ENCODE measurements around the gene ACD.

Gene ACD

DNA sequence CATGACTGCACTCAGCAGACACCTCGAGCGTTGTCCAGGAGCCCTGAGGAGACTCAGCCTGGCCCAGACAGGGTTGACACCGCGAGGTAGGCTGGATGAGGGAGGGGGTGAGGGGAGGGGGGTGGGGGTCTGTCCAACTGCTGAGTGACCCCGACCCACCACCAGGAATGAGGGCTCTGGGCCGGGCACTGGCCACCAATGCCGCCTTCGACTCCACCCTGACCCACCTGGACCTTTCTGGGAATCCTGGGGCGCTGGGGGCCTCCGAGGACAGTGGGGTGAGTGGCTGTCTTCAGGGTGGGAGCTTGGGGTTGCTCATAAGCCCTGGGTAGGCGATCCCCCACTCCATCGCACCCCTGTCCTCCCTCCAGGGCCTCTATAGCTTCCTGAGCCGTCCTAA is 12.4 kb downstream of the ACD start:
- DNase-seq (ENCODE audit: low read depth), result no peak

DNA sequence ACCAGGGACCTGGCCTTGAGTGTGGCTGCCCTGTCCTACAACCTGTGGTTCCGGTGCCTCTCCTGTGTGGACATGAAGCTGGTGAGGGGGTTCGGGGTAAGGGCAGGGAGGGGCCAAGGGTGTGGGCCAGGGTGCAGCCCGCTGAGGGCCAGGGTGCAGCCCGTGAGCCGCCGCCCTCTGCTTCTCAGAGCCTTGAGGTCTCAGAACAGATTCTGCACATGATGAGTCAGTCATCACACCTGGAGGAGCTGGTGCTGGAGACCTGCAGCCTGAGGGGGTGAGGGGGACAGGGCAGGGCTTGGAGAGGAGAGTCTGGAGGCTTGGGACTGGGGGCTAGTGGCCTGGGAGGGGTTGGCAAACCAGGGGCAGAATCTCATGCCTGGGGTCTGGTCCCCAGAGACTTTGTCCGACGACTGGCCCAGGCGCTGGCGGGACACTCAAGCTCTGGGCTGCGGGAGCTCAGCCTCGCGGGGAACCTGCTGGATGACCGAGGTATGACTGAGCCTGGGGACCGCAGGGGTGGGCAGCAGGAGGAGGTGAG is 12.9 kb downstream of the ACD start:
- DNase-seq (ENCODE audit: low read depth), result no peak

DNA sequence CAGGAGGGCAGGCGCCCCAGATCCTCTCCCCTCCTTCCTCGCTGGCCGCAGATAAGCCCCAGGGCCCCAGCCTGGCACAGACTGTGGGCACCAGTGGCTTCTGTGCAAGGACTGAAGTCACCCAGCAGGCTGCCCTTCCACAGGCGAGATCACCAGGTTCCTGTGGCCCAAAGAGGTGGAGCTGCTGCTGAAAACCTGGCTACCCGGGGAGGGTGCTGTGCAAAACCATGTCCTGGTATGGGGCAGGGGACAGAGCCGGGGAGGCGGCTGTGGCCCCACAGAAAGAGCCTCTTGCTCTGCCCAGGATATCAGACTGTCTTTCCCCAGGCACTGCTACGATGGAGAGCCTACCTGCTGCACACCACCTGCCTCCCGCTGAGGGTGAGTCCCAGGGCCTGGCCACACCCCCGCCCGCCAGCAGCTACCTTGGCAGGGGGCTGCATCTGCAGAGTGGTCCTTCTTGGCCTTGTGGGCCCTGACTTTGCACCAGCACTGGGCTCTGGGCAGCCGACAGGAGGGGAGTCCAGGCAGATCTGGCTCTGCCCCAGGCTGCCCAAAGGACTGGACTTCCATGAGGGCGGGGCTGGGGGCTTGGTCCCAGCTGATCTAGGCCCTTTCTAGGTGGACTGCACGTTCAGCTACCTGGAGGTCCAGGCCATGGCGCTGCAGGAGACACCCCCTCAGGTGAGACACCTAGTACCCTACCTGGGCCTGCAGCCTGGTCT is 14.5 kb downstream of the ACD start:
- no peak for DNase-seq (ENCODE audit: low read depth)

DNA sequence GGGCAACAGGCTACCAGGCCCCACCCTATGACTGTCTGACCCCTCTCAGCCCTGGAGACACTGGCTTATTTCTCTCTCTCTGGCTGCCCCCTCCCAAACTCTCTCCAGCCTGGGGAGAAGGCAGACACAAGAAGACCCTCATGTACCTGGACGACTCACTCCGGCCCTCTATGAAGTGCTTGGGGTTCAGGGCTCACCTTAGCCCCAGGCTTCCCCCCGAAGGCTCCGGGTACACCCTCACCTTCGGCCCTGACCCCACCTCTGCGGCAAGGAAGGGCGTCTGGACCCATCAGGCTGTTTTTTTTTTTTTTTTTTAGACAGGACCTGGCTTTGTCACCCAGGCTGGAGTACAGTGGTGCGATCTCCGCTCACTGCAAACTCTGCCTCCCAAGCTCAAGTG is 16.0 kb downstream of the ACD start:
- no peak for DNase-seq (ENCODE audit: low read depth)

DNA sequence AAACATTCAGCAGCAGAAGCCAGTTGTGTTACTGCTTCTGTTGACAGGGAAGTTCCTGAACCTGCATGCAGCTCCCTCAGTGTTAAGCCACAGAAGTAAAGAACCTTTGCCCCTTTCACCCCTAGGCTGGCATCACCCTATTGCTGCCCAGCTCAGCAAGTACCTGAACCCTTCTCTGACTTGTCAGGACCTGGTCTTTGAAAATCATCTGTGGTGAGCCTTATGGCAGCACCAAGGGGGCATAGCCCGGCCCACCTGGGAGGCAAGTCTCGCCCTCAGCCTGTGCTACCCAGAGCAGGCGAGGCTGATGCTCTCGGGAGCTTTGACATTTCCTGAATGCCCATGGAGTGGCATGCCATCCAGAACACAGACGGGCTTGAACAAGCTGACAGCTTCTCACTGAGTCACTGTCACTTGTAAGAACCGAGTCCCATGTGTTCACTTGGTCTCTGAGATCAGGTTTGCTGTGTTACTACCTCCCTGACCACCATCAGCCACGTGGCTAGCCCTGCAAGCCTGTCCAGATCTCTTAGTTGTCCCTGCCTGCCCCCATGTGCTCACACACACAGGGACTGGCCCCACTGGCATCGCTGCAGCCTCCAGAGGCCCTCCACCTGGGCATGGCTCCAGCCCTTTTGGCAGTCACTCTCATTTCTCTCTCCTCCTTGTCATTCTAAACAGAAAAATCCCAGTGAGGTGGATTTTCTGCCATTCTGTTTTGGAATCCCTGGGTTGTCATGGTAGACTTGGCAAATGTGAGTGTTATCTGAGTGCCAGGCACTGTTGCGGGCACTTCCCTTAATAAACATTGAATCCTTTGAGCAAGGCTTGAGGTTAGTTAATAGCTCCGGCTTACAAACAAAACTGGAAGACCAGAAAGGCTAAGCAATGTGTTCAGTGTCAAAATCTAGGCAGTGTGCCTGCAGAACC is 18.0 kb downstream of the ACD start:
- peak; percentile 78 for DNase-seq (ENCODE audit: low read depth)

DNA sequence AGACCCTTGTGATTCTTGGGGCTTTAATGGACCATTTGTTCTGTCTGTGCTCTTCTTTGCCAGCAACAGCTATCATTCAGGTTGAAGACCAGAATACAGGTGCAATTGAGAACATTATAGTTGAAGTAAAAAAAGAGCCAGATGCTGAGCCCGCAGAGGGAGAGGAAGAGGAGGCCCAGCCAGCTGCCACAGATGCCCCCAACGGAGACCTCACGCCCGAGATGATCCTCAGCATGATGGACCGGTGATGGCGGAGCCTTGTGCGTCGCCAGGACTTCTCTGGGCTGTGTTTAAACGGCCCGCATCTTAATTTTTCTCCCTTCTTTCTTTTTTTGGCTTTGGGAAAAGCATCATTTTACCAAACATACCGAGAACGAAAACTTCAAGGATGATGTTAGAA is 22.4 kb downstream of the ACD start:
- DNase-seq (ENCODE audit: low read depth), result no peak

DNA sequence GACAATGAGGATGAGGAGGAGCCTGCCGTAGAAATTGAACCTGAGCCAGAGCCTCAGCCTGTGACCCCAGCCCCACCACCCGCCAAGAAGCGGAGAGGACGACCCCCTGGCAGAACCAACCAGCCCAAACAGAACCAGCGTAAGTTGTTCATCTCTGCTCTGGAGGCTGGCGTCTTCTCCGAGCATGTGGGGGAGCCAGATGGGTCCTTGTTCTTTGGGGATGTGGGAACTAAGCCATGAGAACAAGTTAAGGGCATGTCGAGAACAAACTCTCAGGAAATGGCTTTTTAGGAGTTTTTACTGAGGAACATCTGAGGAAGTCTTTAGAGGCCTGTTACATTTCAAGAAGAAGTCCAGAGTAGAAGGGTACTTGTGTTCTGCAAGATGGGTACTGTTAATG is 23.3 kb downstream of the ACD start:
- DNase-seq (ENCODE audit: low read depth), result no peak

DNA sequence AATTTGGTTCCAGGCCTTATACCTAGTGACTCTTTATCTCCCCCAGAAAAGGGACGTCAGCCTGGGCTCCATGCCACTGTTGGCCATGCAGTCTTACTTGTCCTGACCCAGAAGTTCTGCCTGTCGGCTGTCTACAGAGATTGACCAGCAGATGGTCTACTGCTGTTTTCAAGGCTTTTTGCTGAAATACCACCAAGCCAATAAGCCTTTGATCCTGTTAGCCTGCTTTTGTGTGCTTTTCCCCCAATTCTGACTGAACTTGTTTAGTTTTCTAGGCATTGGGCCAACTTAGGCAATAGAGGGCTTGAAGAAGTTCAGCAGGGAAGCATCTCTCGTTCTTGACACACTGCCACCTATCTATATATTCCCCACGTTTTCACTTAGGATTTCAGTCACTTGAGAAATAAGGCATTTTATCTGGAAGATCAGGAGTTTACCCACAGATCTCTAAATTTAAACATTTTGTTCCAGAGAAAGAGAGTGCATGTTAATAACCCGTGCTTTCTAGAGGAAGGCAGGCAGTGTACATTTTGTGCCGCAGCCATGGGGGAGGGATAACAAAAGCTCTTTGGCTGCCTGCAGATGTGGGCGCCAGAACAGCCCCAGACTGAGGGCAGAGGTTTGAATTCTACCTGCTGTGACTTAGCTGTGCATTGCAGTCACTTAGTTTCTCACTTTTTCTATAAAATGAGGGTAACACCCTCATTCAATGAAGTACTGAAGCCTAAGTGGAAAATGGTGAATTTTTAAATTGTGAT is 27.5 kb downstream of the ACD start:
- DNase-seq (ENCODE audit: low read depth), result peak; percentile 52

DNA sequence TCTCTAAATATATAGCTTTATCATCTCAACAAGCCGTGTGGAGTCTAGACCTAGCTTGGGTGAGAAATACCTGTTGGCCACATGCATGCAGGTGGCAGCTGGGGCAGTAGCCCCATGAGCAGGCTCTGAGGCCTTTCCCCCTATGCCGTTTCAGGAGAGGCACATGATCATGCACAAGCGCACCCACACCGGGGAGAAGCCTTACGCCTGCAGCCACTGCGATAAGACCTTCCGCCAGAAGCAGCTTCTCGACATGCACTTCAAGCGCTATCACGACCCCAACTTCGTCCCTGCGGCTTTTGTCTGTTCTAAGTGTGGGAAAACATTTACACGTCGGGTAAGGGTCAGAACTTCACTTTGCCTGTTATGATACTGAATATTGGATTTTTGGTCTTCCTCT is 31.8 kb downstream of the ACD start:
- DNase-seq (ENCODE audit: low read depth), result no peak

DNA sequence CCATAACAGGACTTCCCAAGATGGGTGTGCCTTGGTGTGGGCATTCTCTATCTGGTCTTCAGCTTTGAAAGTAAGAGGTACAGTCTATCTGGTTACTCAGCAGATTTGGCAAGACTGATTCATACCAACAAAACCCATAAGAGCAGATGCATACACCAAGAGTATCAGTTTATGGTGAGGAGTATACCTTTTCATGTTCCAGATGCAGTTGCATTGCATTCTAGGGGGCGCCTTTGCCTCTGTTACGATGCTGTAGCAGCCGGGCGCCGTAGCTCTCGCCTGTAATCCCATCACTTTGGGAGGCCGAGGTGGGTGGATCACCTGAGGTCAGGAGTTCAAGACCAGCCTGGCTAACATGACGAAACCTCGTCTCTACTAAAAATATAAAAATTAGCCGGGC is 46.3 kb downstream of the ACD start:
- DNase-seq (ENCODE audit: low read depth), result no peak

DNA sequence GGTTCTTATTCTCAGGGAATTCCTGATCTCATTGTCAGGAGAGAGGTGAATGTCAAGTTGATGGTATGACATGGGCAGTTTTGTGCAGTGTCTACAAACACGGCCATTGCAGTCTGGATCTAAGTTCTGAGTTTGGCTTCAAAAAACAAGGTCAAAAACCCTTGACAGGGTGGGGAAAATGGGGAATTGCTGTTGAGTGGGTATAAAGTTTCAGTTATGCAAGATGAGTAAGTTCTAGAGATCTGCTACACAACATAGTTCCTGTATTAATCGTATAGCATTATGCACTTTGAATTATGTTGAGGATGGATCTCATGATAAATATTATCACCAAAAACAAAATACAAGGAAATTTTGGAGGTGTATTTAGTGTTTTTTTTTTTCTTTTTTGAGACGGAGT is 51.7 kb downstream of the ACD start:
- DNase-seq (ENCODE audit: low read depth), result no peak
